Stimulated activated CD4-positive, alpha-beta T cell treated with anti-CD3 and anti-CD28 coated beads, Interleukin-1b, Interleukin-23, amount 100 ng/mL, for 48 hours (primary cell): ENCODE data around the gene ZNF93.
"Not testable (repeated sequence)": the region's sequence is repeated elsewhere in the genome, so short reads cannot be mapped to it uniquely, and the experiment has no call there.

ENCODE experiments used
- DNase-seq: peaks from one replicate; pipeline ENCODE4 v3.0.0-alpha.2; 2020

ZNF93 gene

DNA sequence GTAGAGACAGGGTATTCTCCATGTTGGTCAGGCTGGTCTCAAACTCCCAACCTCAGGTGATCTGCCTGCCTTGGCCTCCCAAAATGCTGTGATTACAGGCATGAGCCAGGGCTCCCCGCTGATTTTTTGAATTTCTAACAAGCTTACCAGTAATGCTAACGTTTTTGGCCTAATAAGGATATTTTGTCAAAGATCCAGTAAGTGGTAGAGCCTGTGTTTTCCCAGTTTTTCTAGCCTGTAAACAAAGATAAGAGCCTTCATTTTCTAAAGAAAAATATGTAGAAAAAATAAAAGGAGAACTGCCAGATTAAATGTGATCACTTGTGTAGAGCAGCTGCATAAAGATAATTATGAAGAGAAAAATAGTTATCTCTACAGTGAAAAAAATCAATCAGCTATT lies 37.7 kb downstream of the ZNF93 start:
- DNase-seq = no peak

DNA sequence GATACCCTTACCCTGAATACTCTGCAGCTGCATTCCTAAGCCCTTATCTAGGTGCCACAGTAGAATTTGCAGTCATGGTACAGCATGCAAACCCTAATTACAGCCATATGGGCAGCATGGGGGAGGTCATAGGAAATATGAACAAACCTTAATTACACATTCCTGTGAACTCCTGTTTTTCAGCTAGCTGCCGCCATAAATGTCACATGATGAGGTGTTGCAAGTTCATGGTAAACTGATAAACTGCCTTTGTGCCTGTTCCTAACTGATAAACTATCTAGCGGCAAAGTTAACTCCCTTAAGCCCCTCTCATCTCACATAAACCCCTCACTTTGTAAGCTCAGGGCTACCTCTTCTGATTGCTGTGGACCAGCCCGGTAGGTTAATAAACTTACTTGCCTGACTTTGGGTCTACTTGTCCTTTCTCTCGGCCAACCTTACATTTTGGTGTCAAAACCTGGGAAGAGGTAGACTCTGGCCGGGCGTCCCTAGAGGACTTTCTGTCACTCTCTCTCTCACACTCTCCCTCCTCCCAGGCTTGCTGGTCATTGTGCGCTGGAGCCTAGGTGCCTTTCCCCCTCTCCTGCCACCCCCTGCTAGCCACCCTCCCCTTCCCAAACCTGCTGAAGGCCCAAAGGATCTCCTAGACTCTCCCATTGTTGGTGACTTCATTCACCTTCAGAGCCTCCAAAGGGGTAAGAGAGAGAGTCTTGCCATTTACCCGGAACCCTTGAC lies 43.3 kb downstream of the ZNF93 start:
- DNase-seq = no peak

DNA sequence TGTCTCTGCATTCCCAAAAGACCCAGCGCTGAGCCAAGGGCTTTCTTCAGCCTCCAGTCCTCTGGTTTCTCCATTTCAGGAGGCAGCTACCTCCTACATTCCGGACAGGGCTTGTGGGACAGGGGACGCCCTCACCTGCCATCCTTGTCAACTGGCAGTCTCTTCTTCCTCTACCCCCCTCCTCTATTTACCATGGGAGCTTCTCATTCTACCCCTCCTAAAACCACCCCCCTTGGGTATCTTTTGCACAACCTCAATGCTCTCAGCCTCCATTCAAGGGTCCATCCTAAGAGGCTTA lies 43.8 kb downstream of the ZNF93 start:
- no peak for DNase-seq

DNA sequence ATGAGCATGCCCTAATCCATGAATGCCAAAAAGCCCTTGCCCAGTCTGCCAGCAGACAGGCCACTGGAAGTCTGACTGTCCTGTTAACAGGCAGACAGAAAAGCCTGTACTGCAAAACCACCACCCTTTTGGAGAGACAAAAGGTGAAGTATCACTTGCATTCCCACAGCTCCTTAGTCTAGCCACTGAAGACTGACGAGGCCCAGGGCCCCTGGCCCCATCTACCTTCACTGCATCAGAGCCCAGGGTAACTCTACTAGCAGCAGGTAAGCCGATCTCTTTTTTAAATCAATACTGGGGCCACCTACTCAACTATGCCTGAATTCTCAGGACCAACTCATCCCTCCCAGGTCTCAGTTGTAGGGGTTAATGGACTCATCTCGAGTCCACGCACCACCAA lies 45.5 kb downstream of the ZNF93 start:
- no peak for DNase-seq

DNA sequence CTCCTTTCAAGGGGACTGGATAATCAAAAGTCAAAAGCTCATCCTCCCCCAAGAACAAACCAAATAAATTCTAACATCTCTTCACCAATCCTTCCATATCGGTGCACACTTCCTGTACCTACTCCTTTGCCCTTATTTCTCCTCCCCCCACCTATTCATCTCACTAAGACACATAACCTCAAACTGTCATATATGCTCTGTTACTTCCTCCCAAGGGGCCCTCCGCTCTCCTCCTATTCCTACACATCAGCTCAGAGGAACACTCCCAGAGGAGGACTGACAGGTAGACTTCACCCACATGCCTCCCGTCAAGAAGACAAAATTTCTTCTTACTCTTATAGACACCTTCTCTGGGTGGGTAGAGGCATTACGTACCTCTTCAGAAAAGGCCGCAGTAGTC lies 48.1 kb downstream of the ZNF93 start:
- DNase-seq = no peak

DNA sequence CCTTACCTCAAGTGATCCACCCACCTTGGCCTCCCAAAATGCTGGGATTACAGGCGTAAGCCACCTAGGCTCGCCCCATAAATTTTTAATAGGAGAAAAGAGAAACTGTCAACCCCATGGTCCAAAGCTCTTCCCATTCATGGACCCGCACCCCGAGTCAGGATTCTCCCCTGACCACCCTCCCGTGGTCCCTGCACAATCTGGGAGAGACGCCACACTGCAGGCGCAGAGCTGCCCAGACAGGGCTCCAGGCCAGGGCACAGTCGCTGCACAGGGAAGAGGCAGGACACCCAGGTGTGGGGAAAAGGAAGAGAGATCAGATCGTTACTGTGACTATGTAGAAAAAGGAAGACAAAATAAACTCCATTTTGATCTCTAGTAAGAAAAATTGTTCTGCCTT lies 54.5 kb downstream of the ZNF93 start:
- no peak for DNase-seq

DNA sequence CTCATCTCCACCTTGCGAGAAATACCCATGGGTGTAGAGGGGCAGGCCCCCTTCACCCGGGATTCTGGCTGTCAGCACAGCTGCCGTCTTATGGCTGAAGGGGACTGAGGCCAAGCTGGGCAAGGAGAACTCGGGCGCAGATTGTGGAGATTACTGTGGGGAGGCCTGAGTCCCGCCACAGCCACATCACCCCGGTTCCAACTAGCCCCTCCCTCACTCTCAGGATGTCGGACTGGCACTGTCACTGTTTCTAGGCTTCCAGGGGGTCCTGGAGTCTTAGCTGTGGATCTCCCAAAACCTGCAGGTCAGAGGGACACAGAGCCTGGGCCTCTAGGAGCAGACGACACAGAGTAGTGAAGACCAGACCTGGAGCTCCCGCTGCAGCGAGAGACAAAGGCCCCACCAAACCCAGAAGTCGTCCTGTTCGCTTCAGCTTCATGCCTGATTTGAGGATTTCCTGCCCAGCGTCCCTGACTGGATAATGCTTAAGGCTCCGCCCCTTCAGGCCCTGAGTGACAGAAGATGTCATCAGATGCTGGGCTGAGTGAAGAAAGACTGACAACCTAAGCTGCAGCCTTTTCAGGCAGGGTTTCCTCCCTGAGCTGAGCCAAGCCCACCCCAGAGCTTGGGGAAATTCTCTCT lies 55.8 kb downstream of the ZNF93 start:
- DNase-seq = no peak

DNA sequence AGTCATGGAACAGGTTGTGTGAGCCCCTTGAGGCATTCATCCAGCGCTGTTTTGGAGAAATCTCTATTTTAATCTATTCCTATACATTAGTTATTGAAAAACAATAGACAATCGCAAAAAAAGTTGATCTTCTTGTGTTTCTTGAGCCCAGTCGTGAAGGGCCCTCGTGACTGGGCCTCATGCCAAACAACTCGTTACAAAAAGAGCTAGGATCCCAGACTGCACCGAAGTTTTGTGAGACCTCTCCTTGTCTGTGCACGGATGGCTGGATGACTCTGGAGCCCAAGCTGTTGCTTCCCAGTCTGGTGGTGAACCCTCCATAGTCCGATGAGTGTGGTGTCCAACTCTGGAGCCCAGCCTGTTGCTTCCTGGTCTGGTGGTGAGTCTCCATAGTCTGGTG lies 57.0 kb downstream of the ZNF93 start:
- not testable (repeated sequence) for DNase-seq

DNA sequence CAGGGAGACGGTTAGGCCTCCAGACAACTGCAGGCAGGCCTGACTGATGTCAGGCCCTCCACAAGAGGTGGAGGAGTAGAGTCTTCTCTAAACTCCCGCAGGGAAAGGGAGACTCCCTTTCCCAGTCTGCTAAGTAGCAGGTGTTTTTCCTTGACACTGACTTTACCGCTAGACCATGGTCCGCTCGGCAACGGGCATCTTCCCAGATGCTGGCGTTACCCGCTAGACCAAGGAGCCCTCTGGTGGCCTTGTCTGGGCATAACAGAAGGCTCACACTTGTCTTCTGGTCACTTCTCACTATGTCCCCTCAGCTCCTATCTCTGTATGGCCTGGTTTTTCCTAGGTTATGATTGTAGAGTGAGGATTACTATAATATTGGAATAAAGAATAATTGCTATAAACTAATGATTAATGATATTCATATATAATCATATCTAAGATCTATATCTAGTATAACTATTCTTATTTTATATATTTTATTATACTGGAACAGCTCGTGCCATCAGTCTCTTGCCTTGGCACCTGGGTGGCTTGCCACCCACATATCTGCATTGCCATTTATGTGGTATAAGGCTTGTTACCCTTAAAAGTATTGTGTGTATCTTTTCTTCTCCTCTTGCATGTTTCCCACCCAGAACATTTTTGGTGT lies 58.5 kb downstream of the ZNF93 start:
- DNase-seq = peak; percentile 53

DNA sequence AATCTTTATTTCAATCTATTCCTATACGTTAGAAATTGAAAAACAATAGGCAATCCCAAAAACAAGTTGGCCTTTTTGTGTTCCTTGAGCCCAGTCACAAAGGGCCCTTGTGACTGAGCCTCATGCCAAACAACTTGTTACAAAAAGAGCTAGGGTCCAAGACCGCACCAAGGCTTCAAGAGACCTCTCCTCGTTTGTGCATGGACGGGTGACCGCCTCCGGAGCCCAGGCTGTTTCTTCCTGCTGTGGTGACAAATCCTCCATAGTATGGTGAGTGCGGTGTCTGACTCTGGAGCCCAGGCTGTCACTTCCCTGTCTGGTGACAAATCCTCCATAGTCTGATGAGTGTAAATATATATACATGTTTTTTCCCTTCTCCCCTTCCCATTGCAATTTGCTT lies 63.7 kb downstream of the ZNF93 start:
- DNase-seq = no peak

DNA sequence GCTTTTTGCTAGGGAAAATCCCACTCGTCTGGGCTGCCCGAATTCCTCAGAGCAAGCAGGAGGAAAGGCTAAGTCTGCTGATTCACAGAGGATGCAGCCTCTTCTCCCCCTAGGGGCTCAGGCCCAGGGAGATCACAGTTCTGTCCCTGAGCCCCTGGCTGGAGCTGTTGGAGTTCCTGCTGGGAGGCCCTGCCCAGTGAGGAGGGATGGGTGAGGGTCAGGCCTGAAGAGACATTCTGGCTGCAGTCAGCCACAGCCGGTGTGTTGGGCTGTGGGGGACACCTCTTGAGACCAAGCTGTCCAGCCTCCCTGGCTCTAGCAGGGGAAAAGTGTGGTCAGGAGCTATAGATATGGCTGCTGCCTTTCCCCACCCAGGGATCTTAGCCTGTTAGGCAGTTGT lies 65.4 kb downstream of the ZNF93 start:
- DNase-seq = not testable (repeated sequence)

DNA sequence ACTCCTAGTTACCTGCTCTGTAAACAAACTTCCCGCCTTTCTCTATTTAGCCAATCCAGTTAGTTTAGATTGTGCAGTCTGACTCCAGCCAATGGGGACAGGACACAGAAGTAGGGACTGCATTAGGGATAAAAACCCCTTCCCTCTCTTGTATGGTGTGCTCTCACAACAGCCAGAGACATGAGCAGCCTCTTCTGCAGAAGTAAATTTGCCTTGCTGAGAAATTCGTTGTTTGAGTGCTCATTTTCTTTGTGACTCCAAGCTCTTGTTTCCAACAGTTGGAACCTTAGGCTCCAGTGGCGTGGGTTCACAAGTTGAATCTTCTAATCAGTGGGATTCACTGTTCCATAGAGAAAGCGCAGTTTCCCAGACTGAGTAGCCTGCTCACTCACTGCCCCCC lies 66.1 kb downstream of the ZNF93 start:
- no peak for DNase-seq
